ENCODE measurements around the gene FARP1.

DNA sequence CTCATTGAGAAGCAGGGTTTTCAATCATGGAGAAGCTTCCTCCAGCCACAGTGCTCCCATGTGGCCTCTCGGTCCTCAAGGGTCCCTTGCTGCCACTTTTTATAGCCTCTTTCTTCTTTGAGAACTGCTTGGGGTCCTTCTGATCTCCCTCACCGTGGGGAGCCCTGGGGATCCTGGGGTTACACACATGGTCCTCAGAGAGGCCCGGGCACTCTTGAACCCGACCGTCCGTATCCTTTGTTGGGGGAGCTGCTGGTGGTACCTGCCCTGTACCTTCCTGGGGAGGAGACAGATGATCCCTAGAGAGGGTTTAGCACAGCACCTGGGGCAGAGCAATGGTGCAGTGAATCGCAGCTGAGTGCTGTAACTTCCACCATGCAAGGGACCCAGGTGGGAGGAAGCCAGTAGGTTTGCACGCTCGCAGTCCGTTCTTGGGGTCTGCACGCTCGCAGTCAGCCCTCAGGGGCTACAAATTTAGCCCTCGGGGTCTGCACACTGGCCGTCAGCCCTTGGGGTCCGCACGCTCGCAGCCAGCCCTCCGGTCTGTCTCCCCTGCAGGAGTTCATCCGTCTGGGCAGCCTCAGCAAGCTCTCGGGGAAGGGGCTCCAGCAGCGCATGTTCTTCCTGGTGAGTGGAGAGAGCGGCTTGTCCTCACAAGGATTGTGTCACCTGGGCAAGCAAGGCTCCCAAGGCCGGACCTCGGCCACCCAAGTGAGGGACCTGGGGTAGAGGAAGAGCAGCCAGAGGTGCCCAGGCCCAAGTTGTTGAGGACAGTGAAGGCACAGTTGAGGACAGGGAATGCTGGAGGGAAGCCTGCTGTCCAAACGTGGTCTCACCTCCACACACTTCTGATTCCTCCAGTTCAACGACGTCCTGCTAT, 295.6 kb downstream of the FARP1 start:
- TF ChIP-seq, protein P1, sequence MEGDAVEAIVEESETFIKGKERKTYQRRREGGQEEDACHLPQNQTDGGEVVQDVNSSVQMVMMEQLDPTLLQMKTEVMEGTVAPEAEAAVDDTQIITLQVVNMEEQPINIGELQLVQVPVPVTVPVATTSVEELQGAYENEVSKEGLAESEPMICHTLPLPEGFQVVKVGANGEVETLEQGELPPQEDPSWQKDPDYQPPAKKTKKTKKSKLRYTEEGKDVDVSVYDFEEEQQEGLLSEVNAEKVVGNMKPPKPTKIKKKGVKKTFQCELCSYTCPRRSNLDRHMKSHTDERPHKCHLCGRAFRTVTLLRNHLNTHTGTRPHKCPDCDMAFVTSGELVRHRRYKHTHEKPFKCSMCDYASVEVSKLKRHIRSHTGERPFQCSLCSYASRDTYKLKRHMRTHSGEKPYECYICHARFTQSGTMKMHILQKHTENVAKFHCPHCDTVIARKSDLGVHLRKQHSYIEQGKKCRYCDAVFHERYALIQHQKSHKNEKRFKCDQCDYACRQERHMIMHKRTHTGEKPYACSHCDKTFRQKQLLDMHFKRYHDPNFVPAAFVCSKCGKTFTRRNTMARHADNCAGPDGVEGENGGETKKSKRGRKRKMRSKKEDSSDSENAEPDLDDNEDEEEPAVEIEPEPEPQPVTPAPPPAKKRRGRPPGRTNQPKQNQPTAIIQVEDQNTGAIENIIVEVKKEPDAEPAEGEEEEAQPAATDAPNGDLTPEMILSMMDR (IDR thresholded peaks at IDR 0.05), result no peak
- no peak for TF ChIP-seq POLR2A (IDR thresholded peaks at IDR 0.05)
